ENCODE results near the gene LDLRAD1. TPM values are rescaled to one million over a fixed set of nuclear protein-coding genes. Genes with fewer than 3 reads are reported as not detected.

LDLRAD1 gene
- total RNA-seq, 2 donors from 2014 or later: not detected

DNA sequence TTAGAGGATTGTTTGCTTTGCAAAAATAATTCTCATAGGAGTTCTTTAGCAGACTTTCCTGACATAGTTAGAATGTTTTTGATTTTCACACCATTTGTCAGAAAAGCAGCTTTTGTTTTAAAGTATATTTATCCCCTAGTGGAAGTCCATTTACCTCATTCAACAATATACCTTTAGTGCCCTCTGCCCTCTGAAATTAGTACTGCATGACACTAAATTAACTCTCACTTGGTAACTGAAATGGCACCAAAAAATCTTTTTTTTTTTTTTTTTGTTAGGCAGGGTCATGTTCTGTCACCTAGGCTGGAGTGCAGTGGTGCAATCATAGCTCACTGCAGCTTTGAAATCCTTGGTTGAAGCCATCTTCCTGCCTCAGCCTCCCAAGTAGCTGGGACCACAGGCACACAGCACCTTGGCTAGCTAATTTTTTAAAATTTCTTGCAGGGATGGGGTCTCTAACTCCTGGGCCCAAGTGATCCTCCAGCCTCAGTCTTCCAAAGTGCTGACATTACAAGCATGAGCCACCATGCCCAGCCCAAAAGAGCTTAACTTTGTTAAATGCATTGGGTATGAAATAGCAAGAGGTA, 58.2 kb downstream of the LDLRAD1 start:
- Histone ChIP-seq H3K4me1 (peaks cover 0 to 13% of the 10 kb centered on the region in 2 donors), H3K4me3 (no peak overlapping the region), H3K27me3 (no peaks in the 10 kb centered on the region), H3K27ac (no peak overlapping the region), H3K36me3 (peaks cover 40% of the 10 kb centered on the region), H3K9me3 (no peaks in the 10 kb centered on the region)
- TF ChIP-seq, protein P1, sequence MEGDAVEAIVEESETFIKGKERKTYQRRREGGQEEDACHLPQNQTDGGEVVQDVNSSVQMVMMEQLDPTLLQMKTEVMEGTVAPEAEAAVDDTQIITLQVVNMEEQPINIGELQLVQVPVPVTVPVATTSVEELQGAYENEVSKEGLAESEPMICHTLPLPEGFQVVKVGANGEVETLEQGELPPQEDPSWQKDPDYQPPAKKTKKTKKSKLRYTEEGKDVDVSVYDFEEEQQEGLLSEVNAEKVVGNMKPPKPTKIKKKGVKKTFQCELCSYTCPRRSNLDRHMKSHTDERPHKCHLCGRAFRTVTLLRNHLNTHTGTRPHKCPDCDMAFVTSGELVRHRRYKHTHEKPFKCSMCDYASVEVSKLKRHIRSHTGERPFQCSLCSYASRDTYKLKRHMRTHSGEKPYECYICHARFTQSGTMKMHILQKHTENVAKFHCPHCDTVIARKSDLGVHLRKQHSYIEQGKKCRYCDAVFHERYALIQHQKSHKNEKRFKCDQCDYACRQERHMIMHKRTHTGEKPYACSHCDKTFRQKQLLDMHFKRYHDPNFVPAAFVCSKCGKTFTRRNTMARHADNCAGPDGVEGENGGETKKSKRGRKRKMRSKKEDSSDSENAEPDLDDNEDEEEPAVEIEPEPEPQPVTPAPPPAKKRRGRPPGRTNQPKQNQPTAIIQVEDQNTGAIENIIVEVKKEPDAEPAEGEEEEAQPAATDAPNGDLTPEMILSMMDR (IDR thresholded peaks at IDR 0.05): peak; percentile 15 to 61
- no peak for DNase-seq (ENCODE audit: low spot score)

Small RNA genes within 50 kb of the gene (microRNA-seq; reads per million reads assigned to microRNA genes)
- 0.71 to 5.0 reads per million in 2 donors for gene MIR4781 (ENCODE audit: borderline number of aligned reads in 2 of 2, borderline replicate concordance in 1 of 2)

Other genes starting within 250 kb of the LDLRAD1 start
- gene NDC1, start 179.9 kb downstream of the LDLRAD1 start, total RNA-seq: 1 to 10 TPM; 6.4 TPM
- gene YIPF1, start 128.4 kb downstream of the LDLRAD1 start, total RNA-seq: 10 to 100 TPM; 14.1 to 17.5 TPM
- not detected for gene DIO1, start 124.0 kb downstream of the LDLRAD1 start, total RNA-seq
- 10 to 100 TPM in 1 of 2 donors, 1 to 10 TPM in 1; 6.5 to 10.1 TPM for gene IFT25, start 72.5 kb downstream of the LDLRAD1 start, total RNA-seq
- 10 to 100 TPM; 10.5 to 10.6 TPM for gene LRRC42, start 71.8 kb downstream of the LDLRAD1 start, total RNA-seq
- 100 to 1,000 TPM; 277 to 390 TPM for gene TMEM59, start 35.0 kb upstream of the LDLRAD1 start, total RNA-seq
- 1 to 10 TPM; 3.3 to 5.6 TPM for gene TCEANC2, start 35.4 kb upstream of the LDLRAD1 start, total RNA-seq
- not detected for gene CDCP2, start 134.8 kb upstream of the LDLRAD1 start, total RNA-seq
- 1 to 10 TPM; 2.0 to 3.5 TPM for gene CYB5RL, start 181.8 kb upstream of the LDLRAD1 start, total RNA-seq
- 10 to 100 TPM; 63.1 to 75.9 TPM for gene MRPL37, start 182.0 kb upstream of the LDLRAD1 start, total RNA-seq

Measured in right atrium auricular region (tissue), 2 donors.